Upper lobe of left lung (tissue), 6 donors: Measurements from ENCODE around the gene CETN2. TPM values are rescaled to one million over a fixed set of nuclear protein-coding genes. Genes with fewer than 3 reads are reported as not detected.

Source experiments
- ATAC-seq, 2 donors: fragments of 200-7000 bp; cut with Tn5 transposase; one replicate each; pipeline ENCODE4 v1.9.1; 2022; ENCODE audit warnings: mild to moderate bottlenecking in 2 of 2, moderate library complexity in 2 of 2; ENCODE audit not compliant: low FRiP score in 2 of 2
- DNase-seq, 2 donors: peaks; one replicate each; pipeline ENCODE4 v3.0.0-alpha.2; 2019 to 2020
- H3K27ac ChIP-seq, 4 donors: fragments of 200-600 bp; sonication (generic); one replicate each; pipeline ENCODE4 v1.5.1; 2016 to 2019
- H3K27me3 ChIP-seq, 4 donors: fragments of 200-600 bp; sonication (generic); one replicate each; pipeline ENCODE4 v1.5.1; 2017 to 2019
- H3K36me3 ChIP-seq, 4 donors: fragments of 200-600 bp; sonication (generic); one replicate each; pipeline ENCODE4 v1.5.1; 2016 to 2019
- H3K4me1 ChIP-seq, 4 donors: fragments of 200-600 bp; sonication (generic); one replicate each; pipeline ENCODE4 v1.5.1; 2018 to 2019
- H3K4me3 ChIP-seq, 4 donors: fragments of 200-600 bp; sonication (generic); one replicate each; pipeline ENCODE4 v1.5.1; 2017 to 2019; ENCODE audit warnings: mild to moderate bottlenecking in 2 of 4, moderate library complexity in 1 of 4
- H3K9me3 ChIP-seq, 4 donors: fragments of 200-600 bp; sonication (generic); one replicate each; pipeline ENCODE4 v1.5.1; 2018 to 2019
- CTCF ChIP-seq, 6 experiments: fragments of 450-650 bp in 4 of 6; fragments of 200-600 bp in 2 of 6; sonication (generic) in 2 of 6; IDR thresholded peaks; one replicate each; pipeline ENCODE4 v1.5.1; 2016 to 2019; ENCODE audit warnings: antibody characterized with exemption in 6 of 6
- EP300 ChIP-seq, 4 donors: sonication (generic); formaldehyde crosslinking; IDR thresholded peaks; one replicate each; pipeline ENCODE4 v1.5.1; 2017; ENCODE audit warnings: antibody characterized with exemption in 4 of 4, control low read depth in 2 of 4
- POLR2A ChIP-seq, 4 donors: fragments of 450-650 bp; IDR thresholded peaks; one replicate each; pipeline ENCODE4 v1.5.1; 2016 to 2017; ENCODE audit warnings: antibody characterized with exemption in 4 of 4, mild to moderate bottlenecking in 2 of 4
- POLR2AphosphoS5 ChIP-seq, 2 donors: sonication (generic); formaldehyde crosslinking; IDR thresholded peaks; one replicate each; pipeline ENCODE4 v1.5.1; 2017; ENCODE audit warnings: antibody characterized with exemption in 2 of 2
- WGBS, 2 donors: methylation state at CpG; one replicate each; pipeline ENCODE4 v1.1.5; 2017 to 2018; 5-methylcytosine and 5-hydroxymethylcytosine counted together
- total RNA-seq, 6 donors: library from RNA; depleted of rRNA in 4 of 6; stranded (reverse); fragments of >200 nt in 4 of 6; gene quantifications; one replicate each; pipeline versions ENCODE4 v1.1.0 to v1.2.1, GENCODE V29; 2016 to 2021
- donor health status: DM: no; HTN: no; CAD: no; lungs with moderate emphysema.
- donor health status: DM: no; HTN: yes; CAD: no; lungs with severe emphysema.

CETN2 gene
- total RNA-seq, 6 donors from 2014 or later: 21.1 to 89.4 (median 32.5) TPM

- Histone ChIP-seq H3K27me3 (no peaks in the 10 kb centered on the region), H3K9me3 (no peaks in the 10 kb centered on the region), H3K27ac (no peak overlapping the region), H3K4me3 (no peak overlapping the region), H3K4me1 (no peaks in the 10 kb centered on the region), H3K36me3 (peaks cover 0 to 25% (median 11%) of the 10 kb centered on the region in 4 donors)
- no peak for ATAC-seq
- TF ChIP-seq POLR2AphosphoS5 (IDR thresholded peaks at IDR 0.05) (no peak), CTCF (IDR thresholded peaks at IDR 0.05) (no peak), POLR2A (IDR thresholded peaks at IDR 0.05) (no peak), EP300 (IDR thresholded peaks at IDR 0.05) (no peak)
- DNase-seq: no peak
- WGBS, 2 donors: 70 to 92% methylated on average over 1 to 2 of the region's 2 CpGs
These were observed 42.0 kb upstream of the CETN2 start for GRCh38 chrX:152872522-152872921.

GRCh38 chrX:152871260-152871659, 40.7 kb upstream of the CETN2 start:
- TF ChIP-seq POLR2AphosphoS5 (IDR thresholded peaks at IDR 0.05): no peak
- no peak for TF ChIP-seq CTCF (IDR thresholded peaks at IDR 0.05)
- no peak for TF ChIP-seq POLR2A (IDR thresholded peaks at IDR 0.05)
- no peak for TF ChIP-seq EP300 (IDR thresholded peaks at IDR 0.05)
- DNase-seq (no peak), ATAC-seq (no peak)
- WGBS, 2 donors: 71 to 82% methylated on average over 7 to 9 of the region's 9 CpGs
- Histone ChIP-seq H3K9me3 (no peaks in the 10 kb centered on the region), H3K27me3 (no peaks in the 10 kb centered on the region), H3K4me1 (no peaks in the 10 kb centered on the region), H3K27ac (no peak overlapping the region), H3K36me3 (peaks cover 0 to 32% (median 14%) of the 10 kb centered on the region in 4 donors), H3K4me3 (no peak overlapping the region)

GRCh38 chrX:152869972-152870371, 39.4 kb upstream of the CETN2 start:
- no peak for DNase-seq
- Histone ChIP-seq H3K4me3 (no peak overlapping the region), H3K27me3 (no peaks in the 10 kb centered on the region), H3K36me3 (peaks cover 0 to 44% (median 19%) of the 10 kb centered on the region in 4 donors), H3K4me1 (no peaks in the 10 kb centered on the region), H3K27ac (no peak overlapping the region), H3K9me3 (no peaks in the 10 kb centered on the region)
- ATAC-seq: no peak
- TF ChIP-seq POLR2AphosphoS5 (IDR thresholded peaks at IDR 0.05): no peak
- TF ChIP-seq CTCF (IDR thresholded peaks at IDR 0.05): no peak
- TF ChIP-seq EP300 (IDR thresholded peaks at IDR 0.05): no peak
- TF ChIP-seq POLR2A (IDR thresholded peaks at IDR 0.05): no peak
- 87 to 96% methylated on average over 4 to 7 of the region's 7 CpGs for WGBS, 2 donors

- Histone ChIP-seq H3K36me3 (peaks cover 0 to 59% (median 25%) of the 10 kb centered on the region in 4 donors), H3K9me3 (no peaks in the 10 kb centered on the region), H3K4me1 (no peaks in the 10 kb centered on the region), H3K27me3 (no peaks in the 10 kb centered on the region), H3K27ac (no peak overlapping the region), H3K4me3 (no peak overlapping the region)
- WGBS, 2 donors: 90 to 100% methylated on average over 1 to 5 of the region's 5 CpGs
- no peak for TF ChIP-seq CTCF (IDR thresholded peaks at IDR 0.05)
- no peak for TF ChIP-seq POLR2A (IDR thresholded peaks at IDR 0.05)
- no peak for TF ChIP-seq POLR2AphosphoS5 (IDR thresholded peaks at IDR 0.05)
- TF ChIP-seq EP300 (IDR thresholded peaks at IDR 0.05): no peak
- DNase-seq (no peak), ATAC-seq (no peak)
These were observed 35.8 kb upstream of the CETN2 start for GRCh38 chrX:152866386-152866785.

- TF ChIP-seq CTCF (IDR thresholded peaks at IDR 0.05) (no peak), POLR2A (IDR thresholded peaks at IDR 0.05) (no peak), POLR2AphosphoS5 (IDR thresholded peaks at IDR 0.05) (no peak), EP300 (IDR thresholded peaks at IDR 0.05) (no peak)
- H3K36me3 ChIP-seq: peaks cover 0 to 59% (median 26%) of the 10 kb centered on the region in 4 donors
- H3K4me3 ChIP-seq: no peak overlapping the region
- no peak for ATAC-seq
- no peaks in the 10 kb centered on the region for H3K27me3 ChIP-seq
- H3K9me3 ChIP-seq: no peaks in the 10 kb centered on the region
- H3K4me1 ChIP-seq: no peaks in the 10 kb centered on the region
- no peak for DNase-seq
- no peak overlapping the region for H3K27ac ChIP-seq
- WGBS, 2 donors: 90 to 97% methylated on average over 2 to 17 of the region's 17 CpGs
These were observed 34.8 kb upstream of the CETN2 start for GRCh38 chrX:152865232-152865920.
